K562 (cell line): ENCODE data around the gene KPNB1. TPM values are rescaled to one million over a fixed set of nuclear protein-coding genes. Genes with fewer than 3 reads are reported as not detected.

ENCODE experiments used
- ATAC-seq: fragments of 200-7000 bp; cut with Tn5 transposase; 3 replicates; pipeline ENCODE4 v1.9.1; 2020; ENCODE audit warnings: moderate library complexity
- BruUV-seq: library from RNA; stranded (reverse); fragments of 400-500 nt; replicated peaks from 2 replicates; lab custom pipeline; 2021; lab: Mats Ljungman, UMichigan
- CTCF ChIA-PET: fragments of 300-600 bp; formaldehyde crosslinking; extraction: SDS; loops from one replicate; lab custom pipeline; 2021; ENCODE audit warnings: low intra/inter-chr PET ratio; lab: Yijun Ruan, JAX
- POLR2A ChIA-PET: fragments of 300-600, 350-650 bp; sonication (Branson Sonifier 250); formaldehyde crosslinking; extraction: SDS; loops from one replicate; lab custom pipeline; 2021; ENCODE audit warnings: antibody characterized with exemption, inconsistent platforms; lab: Yijun Ruan, JAX
- DNase-seq, 4 experiments: peaks; one replicate each; pipeline versions ENCODE4 v3.0.0 to v3.0.0-alpha.2; 2011 to 2018; ENCODE audit warnings: low spot score in 3 of 4, mixed read lengths in 3 of 4; ENCODE audit errors: extremely low read depth in 1 of 4
- FAIRE-seq: peaks from 2 replicates; lab custom pipeline; 2011; peaks lifted over from hg19 to GRCh38; lab: Jason Lieb, UNC
- H2AFZ ChIP-seq: 2 replicates; pipeline ENCODE4 v1.6.0; 2011; ENCODE audit warnings: low read depth, low read length, control low read depth, inconsistent platforms
- H3K27ac ChIP-seq: fragments of 200-600 bp; 3 replicates; pipeline ENCODE4 v1.8.0; 2011; ENCODE audit warnings: low read depth, mild to moderate bottlenecking, control low read depth, inconsistent platforms, low read length, moderate library complexity, mixed read lengths; ENCODE audit errors: extremely low read depth
- H3K27me3 ChIP-seq, 2 experiments: fragments of 300-600 bp in 1 of 2; 2 replicates in 1 of 2; 3 replicates in 1 of 2; pipeline versions ENCODE4 v1.6.0 to v1.8.0; 2011; ENCODE audit warnings: inconsistent platforms in 2 of 2, low read length in 2 of 2, mild to moderate bottlenecking in 1 of 2, mixed read lengths in 1 of 2, moderate library complexity in 1 of 2; ENCODE audit not compliant: control insufficient read depth in 2 of 2, insufficient read depth in 2 of 2
- H3K36me3 ChIP-seq: fragments of 300-600 bp; 3 replicates; pipeline ENCODE4 v1.8.0; 2011; ENCODE audit warnings: mild to moderate bottlenecking, low read length, inconsistent platforms; ENCODE audit not compliant: control insufficient read depth, insufficient read depth
- H3K4me1 ChIP-seq, 2 experiments: fragments of 200-600 bp in 1 of 2; replicated peaks in 1 of 2; 2 replicates in 1 of 2; 3 replicates in 1 of 2; pipeline versions ENCODE4 v1.5.1 to v1.8.0; 2011; ENCODE audit warnings: inconsistent platforms in 2 of 2, low read length in 2 of 2, mild to moderate bottlenecking in 1 of 2, mixed read lengths in 1 of 2, moderate library complexity in 1 of 2; ENCODE audit not compliant: control insufficient read depth in 2 of 2, insufficient read depth in 2 of 2
- H3K4me2 ChIP-seq: 2 replicates; pipeline ENCODE4 v1.6.1; 2011; ENCODE audit warnings: low read length, control low read depth, inconsistent platforms, mixed read lengths; ENCODE audit not compliant: insufficient read depth
- H3K4me3 ChIP-seq: fragments of 200-600 bp; sonication (generic), shearing (Covaris generic); 2 replicates; pipeline ENCODE4 v1.5.1; 2016; ENCODE audit warnings: control low read depth, inconsistent platforms
- H3K79me2 ChIP-seq: fragments of 200-600 bp; 3 replicates; pipeline ENCODE4 v1.8.0; 2011; ENCODE audit warnings: low read length, inconsistent platforms; ENCODE audit not compliant: control insufficient read depth, insufficient read depth
- H3K9ac ChIP-seq, 2 experiments: 2 replicates each; pipeline versions ENCODE4 v1.6.0 to v1.6.1; 2011; ENCODE audit warnings: low read depth in 2 of 2, low read length in 2 of 2, control low read depth in 1 of 2, inconsistent platforms in 1 of 2, mild to moderate bottlenecking in 1 of 2, mixed read lengths in 1 of 2; ENCODE audit not compliant: insufficient read depth in 1 of 2
- H3K9me1 ChIP-seq: one replicate; pipeline ENCODE4 v1.6.0; 2011; ENCODE audit warnings: inconsistent platforms, mild to moderate bottlenecking, low read length, moderate library complexity; ENCODE audit not compliant: control insufficient read depth, insufficient read depth
- H3K9me3 ChIP-seq: replicated peaks from 2 replicates; pipeline ENCODE4 v1.5.1; 2011; ENCODE audit warnings: low read depth, low read length, inconsistent platforms; ENCODE audit not compliant: control insufficient read depth, insufficient read depth
- H4K20me1 ChIP-seq: replicated peaks from 2 replicates; pipeline ENCODE4 v1.6.1; 2011; ENCODE audit warnings: low read length, inconsistent platforms, mixed read lengths; ENCODE audit not compliant: control insufficient read depth, insufficient read depth
- SIN3B ChIP-seq: fragments of 450-650 bp; IDR thresholded peaks from 2 replicates; pipeline ENCODE4 v1.6.1; 2017; ENCODE audit warnings: low read depth, mild to moderate bottlenecking, moderate library complexity
- TEAD4 ChIP-seq, 2 experiments: sonication (generic) in 1 of 2; formaldehyde crosslinking in 1 of 2; IDR thresholded peaks; 2 replicates each; pipeline versions ENCODE4 v1.6.1 to v1.8.0; 2012 to 2022; ENCODE audit warnings: borderline replicate concordance in 1 of 2, inconsistent platforms in 1 of 2, low read length in 1 of 2, mild to moderate bottlenecking in 1 of 2, missing genetic modification reagents in 1 of 2
- THRA ChIP-seq: fragments of 450-650 bp; IDR thresholded peaks from 2 replicates; pipeline ENCODE4 v1.6.1; 2017; ENCODE audit warnings: mild to moderate bottlenecking, moderate library complexity
- ZFP36 ChIP-seq: fragments of 150-350 bp; IDR thresholded peaks from 2 replicates; pipeline ENCODE4 v1.6.1; 2018; ENCODE audit warnings: low read length, low read depth; ENCODE audit not compliant: partially characterized antibody
- ZNF263 ChIP-seq: sonication (generic); formaldehyde crosslinking; IDR thresholded peaks from 2 replicates; pipeline ENCODE4 v1.8.0; 2022; ENCODE audit warnings: mild to moderate bottlenecking, missing genetic modification reagents, borderline replicate concordance
- WGBS: fragments of 100-300 bp; shearing (Covaris generic); methylation state at CpG from one replicate; pipeline ENCODE4 v1.1.6; 2016; ENCODE audit warnings: low coverage, mixed read lengths; ENCODE audit not compliant: insufficient coverage; ENCODE audit errors: missing lambda C conversion rate; 5-methylcytosine and 5-hydroxymethylcytosine counted together
- in situ Hi-C: fragments of 300-500 bp; cut with MboI; formaldehyde crosslinking; loops from 4 replicates; pipeline ENCODE4 v1.15.0; 2018; ENCODE audit warnings: inconsistent platforms, mixed read lengths
- intact Hi-C: fragments of 100-400 bp; cut with micrococcal nuclease; formaldehyde crosslinking; loops from 2 replicates; pipeline ENCODE4 v1.14.2; 2022
- polyA plus RNA-seq, 8 experiments: library from polyadenylated mRNA; depleted of rRNA in 4 of 8; stranded (reverse) in 5 of 8; unstranded in 3 of 8; fragments of >200 nt; fragmentation: Nextera tagmentation in 2 of 8; fragmentation: Illumina TruSeq in 1 of 8; extraction: Ambion mirVana in 2 of 8; extraction: Trizol in 1 of 8; gene quantifications; 2 replicates each; pipeline versions ENCODE4 v1.2.1 to v1.2.3, GENCODE V29; 2011 to 2014; ENCODE audit warnings: inconsistent platforms in 1 of 8, missing spikeins in 1 of 8
- total RNA-seq, 7 experiments: library from RNA; depleted of rRNA in 6 of 7; stranded (reverse); fragments of >200 nt in 6 of 7; fragmentation: Illumina TruSeq in 2 of 7; extraction: Trizol in 2 of 7; gene quantifications; 2 replicates each; pipeline versions ENCODE4 v1.2.1 to v1.2.3, GENCODE V29; 2011 to 2021; ENCODE audit warnings: low replicate concordance in 1 of 7
- TF ChIP-seq, protein P1 (sequence below): fragments of 250-450 bp; sonication (Bioruptor Pico); IDR thresholded peaks from 2 replicates; pipeline ENCODE4 v1.8.0; 2021; ENCODE audit warnings: moderate library complexity, mild to moderate bottlenecking, inconsistent platforms

KPNB1 gene
- total and polyA plus RNA-seq, 9 of the 15 experiments (the other 6 are each of a cell fraction or from before 2014, with no cell fraction given), result 154 to 622 (median 354) TPM

GRCh38 chr17:47696717-47697642, 47.3 kb downstream of the KPNB1 start:
- intact Hi-C loops, result loop anchor here (5.0 kb wide), 1 partner anchor 105 kb away; no protein-coding TSS in a partner anchor
- TF ChIP-seq ZFP36 (peak; percentile 42), TEAD4 (IDR thresholded peaks at IDR 0.05; ENCODE audit: low read length) (no peak), TEAD4 (CRISPR knock-in tag; IDR thresholded peaks at IDR 0.05; ENCODE audit: borderline replicate concordance) (no peak), THRA (no peak), ZNF263 (CRISPR knock-in tag) (peak; percentile 15; the same call in 1 of the 2 replicates), SIN3B (no peak)
- TF ChIP-seq, protein P1, sequence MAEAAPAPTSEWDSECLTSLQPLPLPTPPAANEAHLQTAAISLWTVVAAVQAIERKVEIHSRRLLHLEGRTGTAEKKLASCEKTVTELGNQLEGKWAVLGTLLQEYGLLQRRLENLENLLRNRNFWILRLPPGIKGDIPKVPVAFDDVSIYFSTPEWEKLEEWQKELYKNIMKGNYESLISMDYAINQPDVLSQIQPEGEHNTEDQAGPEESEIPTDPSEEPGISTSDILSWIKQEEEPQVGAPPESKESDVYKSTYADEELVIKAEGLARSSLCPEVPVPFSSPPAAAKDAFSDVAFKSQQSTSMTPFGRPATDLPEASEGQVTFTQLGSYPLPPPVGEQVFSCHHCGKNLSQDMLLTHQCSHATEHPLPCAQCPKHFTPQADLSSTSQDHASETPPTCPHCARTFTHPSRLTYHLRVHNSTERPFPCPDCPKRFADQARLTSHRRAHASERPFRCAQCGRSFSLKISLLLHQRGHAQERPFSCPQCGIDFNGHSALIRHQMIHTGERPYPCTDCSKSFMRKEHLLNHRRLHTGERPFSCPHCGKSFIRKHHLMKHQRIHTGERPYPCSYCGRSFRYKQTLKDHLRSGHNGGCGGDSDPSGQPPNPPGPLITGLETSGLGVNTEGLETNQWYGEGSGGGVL (CRISPR knock-in tag), result no peak
- peaks cover 5% of the 10 kb centered on the region; the same call in 2 of the 3 replicates for H3K79me2 ChIP-seq
- ATAC-seq (no peak), DNase-seq (no peak), FAIRE-seq (no peak)
- peaks cover 9% of the 10 kb centered on the region; the same call in 1 of the 3 replicates for H3K36me3 ChIP-seq
- no peaks in the 10 kb centered on the region for H3K9me1 ChIP-seq
- H4K20me1 ChIP-seq, result no peaks in the 10 kb centered on the region
- H3K4me3 ChIP-seq, result no peak overlapping the region
- 68% methylated on average over 11 of the region's 11 CpGs for WGBS
- BruUV-seq, result no TSS peak
- POLR2A ChIA-PET, result interaction anchor here (1.0 to 1.3 kb wide), 4 partner anchors 8 to 125 kb away, joined by 3 to 4 read pairs (median 4); partner anchors contain the start of gene OSBPL7
- H3K4me1 ChIP-seq, result peaks cover 19 to 53% of the 10 kb centered on the region in 2 experiments
- in situ Hi-C loops, result no loop called here
- H2AFZ ChIP-seq, result no peak overlapping the region
- H3K9ac ChIP-seq, result no peak overlapping the region
- H3K9me3 ChIP-seq, result no peaks in the 10 kb centered on the region
- CTCF ChIA-PET, result interaction anchor here (0.6 kb wide), 1 partner anchor 93 kb away, joined by 3 read pairs; no protein-coding TSS in a partner anchor
- no peak overlapping the region for H3K27ac ChIP-seq
- H3K27me3 ChIP-seq, result no peaks in the 10 kb centered on the region
- no peak overlapping the region for H3K4me2 ChIP-seq
